Measurements from ENCODE around the gene NDRG4. TPM values are rescaled to one million over a fixed set of nuclear protein-coding genes. Genes with fewer than 3 reads are reported as not detected.
"Not testable (repeated sequence)": the region's sequence is repeated elsewhere in the genome, so short reads cannot be mapped to it uniquely, and the experiment has no call there.

Gene NDRG4
- total RNA-seq, 1 donor from 2014 or later: 230 TPM

- DNase-seq (ENCODE audit: low spot score in 2 of 2): no peak
- FAIRE-seq: no peak
Measured at GRCh38 chr16:58464916-58465731, 34.8 kb upstream of the NDRG4 start.

- no peak for DNase-seq (ENCODE audit: low spot score in 2 of 2)
- FAIRE-seq: no peak
Measured at GRCh38 chr16:58465817-58466216, 34.1 kb upstream of the NDRG4 start.

DNA sequence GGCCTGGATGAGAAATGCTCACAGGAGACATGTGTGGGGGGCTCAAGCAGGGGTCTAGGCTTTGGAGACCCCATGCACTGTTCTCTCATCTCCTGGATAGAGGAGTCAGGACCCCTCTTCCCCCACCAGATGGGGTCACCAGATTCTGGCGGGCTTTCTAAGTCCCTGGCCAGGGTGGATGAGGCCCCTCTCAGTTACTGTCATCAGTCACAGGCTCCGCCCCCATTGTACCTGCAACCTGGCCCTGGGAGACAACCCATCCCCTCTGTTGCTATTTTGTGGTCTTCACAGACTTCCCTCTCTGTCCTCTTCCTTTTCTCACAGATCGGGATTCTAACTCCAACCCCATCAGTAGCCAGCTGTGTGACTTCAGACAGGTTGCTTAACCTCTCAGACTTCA lies 33.5 kb upstream of the NDRG4 start:
- FAIRE-seq (no peak), DNase-seq (ENCODE audit: low spot score in 2 of 2) (no peak)

DNA sequence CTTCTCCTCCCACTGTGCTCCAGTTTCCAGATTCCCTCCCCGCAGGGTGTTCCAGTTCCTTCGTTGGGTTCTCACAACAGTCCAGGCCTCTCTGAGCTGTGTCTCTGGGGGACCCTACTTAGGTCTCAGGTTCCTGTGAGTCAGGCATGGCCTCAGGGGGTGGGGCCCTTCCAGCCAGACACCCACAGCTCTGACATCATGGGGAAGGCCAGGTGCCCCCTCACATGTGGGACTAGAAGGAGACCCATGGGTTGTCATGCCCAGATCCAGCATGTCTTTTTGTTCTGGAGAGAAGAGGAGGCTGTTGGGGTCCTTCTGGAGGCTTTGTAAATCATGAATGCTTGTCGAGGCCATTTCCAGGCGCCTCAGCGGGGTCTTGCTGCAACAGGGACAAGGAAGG lies 32.0 kb upstream of the NDRG4 start:
- DNase-seq (ENCODE audit: low spot score in 2 of 2): no peak
- no peak for FAIRE-seq

GRCh38 chr16:58471209-58471975 lies 28.6 kb upstream of the NDRG4 start:
- no peak for FAIRE-seq
- DNase-seq (ENCODE audit: low spot score in 2 of 2): no peak

DNA sequence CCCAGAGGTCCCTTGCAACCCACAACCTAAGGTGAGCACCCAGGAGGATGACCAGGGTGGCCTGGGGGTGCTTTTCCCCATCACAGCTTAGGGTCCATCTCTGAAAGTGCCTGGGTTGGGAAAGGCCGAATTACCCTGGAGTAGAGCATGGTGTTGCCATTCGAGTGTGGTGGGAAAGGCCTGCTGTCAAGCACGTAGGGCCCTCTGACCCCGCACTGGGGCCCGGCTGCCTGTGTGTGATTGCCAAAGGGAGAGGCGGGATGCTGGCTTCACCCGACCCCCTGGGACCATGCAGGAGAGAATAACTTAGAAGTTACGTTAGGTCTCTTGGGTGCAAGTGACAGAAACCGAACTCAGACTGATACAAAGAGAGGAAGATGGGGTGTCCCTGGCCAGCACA lies 27.7 kb upstream of the NDRG4 start:
- FAIRE-seq: no peak

DNA sequence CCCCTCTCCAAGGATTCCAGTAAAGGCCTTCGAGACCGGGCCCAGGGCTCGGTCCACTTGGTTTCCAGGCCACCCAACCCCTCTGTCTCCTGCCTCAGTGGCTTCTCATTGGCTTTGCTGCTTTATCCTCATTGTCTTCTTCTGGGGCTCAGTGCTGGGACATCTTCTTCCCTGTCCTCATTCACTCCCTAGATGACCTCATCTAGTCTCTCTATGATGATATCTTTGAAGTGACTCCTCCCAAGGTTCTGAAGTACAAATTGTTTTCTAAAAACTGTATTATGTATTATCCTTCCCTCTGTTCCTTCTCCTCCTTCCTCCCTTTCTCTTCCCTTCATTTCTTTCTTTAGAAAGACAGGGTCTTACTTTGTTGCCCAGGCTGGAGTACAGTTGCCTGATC lies 27.1 kb upstream of the NDRG4 start:
- DNase-seq (ENCODE audit: low spot score in 2 of 2): no peak
- no peak for FAIRE-seq

More for the DNA sequence above, 27.7 kb upstream of the NDRG4 start:
- no peak for DNase-seq (ENCODE audit: low spot score in 2 of 2)

- DNase-seq (ENCODE audit: low spot score in 2 of 2): no peak
- no peak for FAIRE-seq
Measured at GRCh38 chr16:58474296-58474695, 25.6 kb upstream of the NDRG4 start.

GRCh38 chr16:58475091-58475619 lies 24.8 kb upstream of the NDRG4 start:
- no peak for FAIRE-seq

DNA sequence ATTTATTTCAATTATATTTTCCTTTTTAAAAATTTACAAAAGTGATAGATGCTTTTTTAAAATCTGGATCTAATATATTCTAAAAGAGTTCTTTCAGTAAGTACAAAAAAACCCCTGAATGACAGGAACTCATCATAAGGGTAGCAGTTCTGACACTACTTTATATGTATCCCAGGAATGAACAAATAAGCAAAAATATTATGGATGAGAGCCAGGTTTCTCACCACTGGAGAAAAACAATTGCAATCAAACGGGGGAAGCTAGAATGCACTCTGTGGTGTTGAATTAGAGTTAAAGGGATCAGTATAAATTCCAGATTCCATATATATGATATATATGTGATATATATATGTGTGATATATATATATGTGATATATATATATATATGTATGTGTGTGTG lies 23.2 kb upstream of the NDRG4 start:
- FAIRE-seq: no peak
- DNase-seq (ENCODE audit: low spot score in 2 of 2): no peak

More at GRCh38 chr16:58475091-58475619, 24.8 kb upstream of the NDRG4 start:
- no peak for DNase-seq (ENCODE audit: low spot score in 2 of 2)

DNA sequence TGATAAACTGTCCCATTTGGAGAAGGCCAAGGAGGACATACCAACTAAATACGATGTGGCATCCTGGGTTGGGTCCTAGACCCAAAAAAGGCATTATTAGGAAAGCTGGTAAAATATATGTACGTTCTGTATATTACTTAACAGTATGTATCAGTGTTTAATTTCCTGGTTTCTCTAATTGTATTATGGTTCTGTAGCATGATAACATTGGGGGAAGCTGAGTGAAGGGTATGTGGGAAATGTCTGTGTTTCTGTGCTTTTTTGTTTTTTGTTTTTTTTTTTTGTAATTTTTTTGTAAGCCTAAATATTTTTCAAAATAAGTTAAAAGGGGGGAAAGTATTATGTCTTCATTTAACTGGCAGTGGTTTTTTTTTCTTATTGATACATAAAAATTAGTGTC lies 21.5 kb upstream of the NDRG4 start:
- FAIRE-seq: no peak
- DNase-seq (ENCODE audit: low spot score in 2 of 2): no peak

- no peak for FAIRE-seq
Measured at GRCh38 chr16:58481226-58481869, 18.6 kb upstream of the NDRG4 start.

GRCh38 chr16:58481931-58482330 lies 18.0 kb upstream of the NDRG4 start:
- no peak for DNase-seq (ENCODE audit: low spot score in 2 of 2)
- no peak for FAIRE-seq

More at GRCh38 chr16:58481226-58481869, 18.6 kb upstream of the NDRG4 start:
- DNase-seq (ENCODE audit: low spot score in 2 of 2): no peak

GRCh38 chr16:58485184-58485887 lies 14.6 kb upstream of the NDRG4 start:
- FAIRE-seq (no peak), DNase-seq (ENCODE audit: low spot score in 2 of 2) (no peak)

DNA sequence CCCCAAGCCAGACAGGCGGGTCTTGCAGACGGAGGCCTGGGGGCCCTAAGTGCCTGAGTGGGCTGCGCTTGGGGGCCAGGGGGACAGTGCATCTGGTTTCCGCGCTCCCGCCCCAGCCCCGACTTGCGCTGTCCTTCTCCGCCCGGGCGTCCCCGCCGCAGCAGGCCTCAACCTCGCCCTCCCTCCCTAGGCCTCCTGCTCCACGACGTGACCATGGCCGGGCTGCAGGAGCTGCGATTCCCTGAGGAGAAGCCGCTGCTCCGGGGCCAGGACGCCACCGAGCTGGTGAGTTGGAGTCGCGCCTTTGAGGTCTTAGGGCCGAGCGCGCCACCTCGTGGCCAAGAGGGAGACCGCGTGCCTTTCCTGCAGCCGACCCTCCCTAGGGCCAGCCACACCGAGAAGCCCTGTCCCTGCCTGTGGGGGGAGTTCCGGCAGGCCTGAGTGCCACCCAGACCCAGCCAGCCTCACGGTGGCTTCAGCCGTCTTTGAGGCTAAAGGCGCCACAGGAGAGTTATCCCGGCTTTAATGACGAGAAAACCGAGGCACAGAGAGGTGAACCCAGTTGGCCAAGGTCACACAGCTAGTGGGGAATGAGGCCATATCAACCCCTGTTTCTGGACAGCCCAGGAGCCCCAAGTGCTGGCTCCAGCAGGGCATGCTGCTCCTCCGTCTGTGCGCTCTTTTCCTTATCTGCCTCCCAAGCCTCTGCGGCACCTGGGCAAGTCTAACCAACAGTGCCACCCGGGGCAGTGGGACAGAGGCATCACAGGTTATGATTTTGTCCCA lies 12.2 kb upstream of the NDRG4 start:
- peak; percentile 71 to 89 for DNase-seq (ENCODE audit: low spot score in 2 of 2)
- no peak for FAIRE-seq

DNA sequence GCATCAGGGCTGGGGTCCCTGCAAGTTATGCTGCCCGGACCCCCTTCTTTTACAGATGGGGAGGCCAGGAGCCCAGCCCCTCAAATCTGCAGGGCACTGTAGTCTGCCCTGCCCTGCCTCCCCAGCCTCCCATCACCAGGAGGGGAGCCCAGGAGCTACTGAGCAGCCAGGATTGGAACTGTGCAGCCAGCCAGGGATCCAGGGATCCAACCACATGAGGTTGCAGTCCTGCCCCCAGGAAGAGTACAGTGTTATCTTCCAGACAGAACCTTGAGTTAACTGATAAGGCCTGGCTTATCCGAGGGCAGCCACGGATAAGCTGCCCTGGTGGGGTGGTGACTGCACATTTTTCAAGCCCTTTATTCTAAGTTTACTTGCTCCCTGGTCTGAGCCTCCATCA lies 11.4 kb upstream of the NDRG4 start:
- DNase-seq (ENCODE audit: low spot score in 2 of 2) (no peak), FAIRE-seq (no peak)

DNA sequence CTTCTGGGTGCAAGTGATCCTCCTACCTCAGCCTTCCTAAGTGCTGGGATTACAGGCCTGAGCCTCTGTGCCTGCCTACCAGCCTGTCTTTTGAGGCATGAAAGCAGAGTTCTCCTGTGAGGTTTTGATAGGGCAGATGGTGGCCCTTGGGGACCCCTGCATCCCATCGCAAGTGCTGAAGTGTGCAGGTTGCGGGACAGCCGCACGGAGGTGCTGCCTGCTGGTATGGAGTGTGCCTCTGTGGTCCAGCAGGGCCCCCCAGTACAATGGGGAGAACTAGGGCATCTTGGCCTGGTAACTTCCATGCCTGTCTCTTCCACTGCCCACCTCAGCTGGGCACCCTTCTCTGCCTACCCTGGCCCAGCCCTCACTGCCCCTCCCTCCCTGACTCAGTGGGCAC lies 9.9 kb upstream of the NDRG4 start:
- FAIRE-seq (no peak), DNase-seq (ENCODE audit: low spot score in 2 of 2) (no peak)

GRCh38 chr16:58490539-58490938 lies 9.4 kb upstream of the NDRG4 start:
- not testable (repeated sequence) for FAIRE-seq; DNase-seq (ENCODE audit: low spot score in 2 of 2)

DNA sequence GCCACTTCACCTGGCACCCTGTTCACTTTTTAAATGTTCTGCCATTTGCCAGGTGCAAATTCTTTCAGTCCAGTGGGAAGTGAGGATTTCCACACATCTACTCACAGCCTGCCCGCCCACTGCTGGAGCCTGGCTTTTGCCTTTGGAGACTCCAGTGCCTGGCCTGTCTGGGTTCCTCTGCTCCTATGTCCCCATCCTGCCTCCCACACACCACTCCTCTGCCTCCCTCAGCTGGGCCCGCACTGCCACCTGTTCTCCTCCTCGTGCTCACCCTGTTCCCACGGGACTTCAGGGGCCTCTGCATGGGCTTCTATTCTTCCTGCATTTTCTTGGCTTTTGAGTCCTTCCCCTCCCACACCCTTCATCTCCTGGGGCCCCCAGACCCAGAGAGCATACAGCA lies 7.9 kb upstream of the NDRG4 start:
- DNase-seq (ENCODE audit: low spot score in 2 of 2) (no peak), FAIRE-seq (no peak)

DNA sequence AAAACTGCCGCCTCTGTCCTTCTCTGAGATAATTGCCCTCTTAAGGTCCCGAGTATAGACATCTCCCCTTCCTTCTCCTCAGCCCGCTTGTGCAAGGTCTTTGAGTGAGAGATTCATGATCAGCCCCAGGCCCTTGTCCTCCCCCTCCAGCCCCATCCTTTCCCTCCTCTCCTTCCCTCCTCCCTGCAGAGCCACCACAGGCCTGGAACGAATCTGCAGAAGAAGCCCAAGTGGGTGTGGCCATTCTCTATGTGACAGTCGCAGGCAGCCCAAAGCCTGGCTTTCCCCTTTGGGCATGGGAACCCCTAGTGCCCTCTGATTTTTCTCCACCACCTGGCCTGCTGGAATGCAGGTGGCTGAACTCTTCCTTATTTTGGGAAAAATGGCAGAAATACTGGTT lies 7.2 kb upstream of the NDRG4 start:
- FAIRE-seq: no peak
- no peak for DNase-seq (ENCODE audit: low spot score in 2 of 2)

All from frontal cortex (tissue), 4 donors.